Neural cell (in vitro differentiated cells): ENCODE results near the gene PLXNA4.

ENCODE experiments used
- EZH2 ChIP-seq: fragments of 200-600, 300-800 bp; shearing (Covaris generic), sonication (generic); IDR thresholded peaks from 2 replicates; pipeline ENCODE4 v1.6.1; 2014; ENCODE audit warnings: antibody characterized with exemption, low read length, borderline replicate concordance, mild to moderate bottlenecking; ENCODE audit not compliant: insufficient read depth, poor library complexity, severe bottlenecking
- MXI1 ChIP-seq: fragments of 450-650 bp; conservative IDR thresholded peaks from 2 replicates; pipeline ENCODE4 v1.6.1; 2014; ENCODE audit warnings: antibody characterized with exemption, mild to moderate bottlenecking; ENCODE audit not compliant: poor library complexity, severe bottlenecking
- RAD21 ChIP-seq: fragments of 450-650 bp; conservative IDR thresholded peaks from 2 replicates; pipeline ENCODE4 v1.6.1; 2014; ENCODE audit warnings: antibody characterized with exemption, mild to moderate bottlenecking, moderate library complexity
- REST ChIP-seq: IDR thresholded peaks from 2 replicates; pipeline ENCODE4 v1.6.1; 2012; ENCODE audit warnings: borderline replicate concordance
- TAF1 ChIP-seq: IDR thresholded peaks from 2 replicates; pipeline ENCODE4 v1.6.1; 2012; ENCODE audit warnings: low read depth
- TF ChIP-seq, protein P1 (sequence below): fragments of 450-650 bp; IDR thresholded peaks from 2 replicates; pipeline ENCODE4 v1.5.1; 2014; ENCODE audit warnings: antibody characterized with exemption, mild to moderate bottlenecking, moderate library complexity; ENCODE audit not compliant: poor library complexity, severe bottlenecking

- TF ChIP-seq, protein P1, sequence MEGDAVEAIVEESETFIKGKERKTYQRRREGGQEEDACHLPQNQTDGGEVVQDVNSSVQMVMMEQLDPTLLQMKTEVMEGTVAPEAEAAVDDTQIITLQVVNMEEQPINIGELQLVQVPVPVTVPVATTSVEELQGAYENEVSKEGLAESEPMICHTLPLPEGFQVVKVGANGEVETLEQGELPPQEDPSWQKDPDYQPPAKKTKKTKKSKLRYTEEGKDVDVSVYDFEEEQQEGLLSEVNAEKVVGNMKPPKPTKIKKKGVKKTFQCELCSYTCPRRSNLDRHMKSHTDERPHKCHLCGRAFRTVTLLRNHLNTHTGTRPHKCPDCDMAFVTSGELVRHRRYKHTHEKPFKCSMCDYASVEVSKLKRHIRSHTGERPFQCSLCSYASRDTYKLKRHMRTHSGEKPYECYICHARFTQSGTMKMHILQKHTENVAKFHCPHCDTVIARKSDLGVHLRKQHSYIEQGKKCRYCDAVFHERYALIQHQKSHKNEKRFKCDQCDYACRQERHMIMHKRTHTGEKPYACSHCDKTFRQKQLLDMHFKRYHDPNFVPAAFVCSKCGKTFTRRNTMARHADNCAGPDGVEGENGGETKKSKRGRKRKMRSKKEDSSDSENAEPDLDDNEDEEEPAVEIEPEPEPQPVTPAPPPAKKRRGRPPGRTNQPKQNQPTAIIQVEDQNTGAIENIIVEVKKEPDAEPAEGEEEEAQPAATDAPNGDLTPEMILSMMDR = no peak
- no peak for TF ChIP-seq EZH2
- no peak for TF ChIP-seq MXI1
- TF ChIP-seq REST = no peak
- TF ChIP-seq RAD21 = no peak
- no peak for TF ChIP-seq TAF1
Measured at GRCh38 chr7:132410385-132410784, 165.9 kb downstream of the PLXNA4 start.
